ENCODE data around the gene GLO1. TPM values are rescaled to one million over a fixed set of nuclear protein-coding genes. Genes with fewer than 3 reads are reported as not detected.
A peak's percentile ranks its signal among the peaks of the same experiment; 100 is the strongest.

The GLO1 gene
- total and polyA plus RNA-seq, 9 of the 15 experiments (the other 6 are each of a cell fraction or from before 2014, with no cell fraction given) = 155 to 331 (median 203) TPM

DNA sequence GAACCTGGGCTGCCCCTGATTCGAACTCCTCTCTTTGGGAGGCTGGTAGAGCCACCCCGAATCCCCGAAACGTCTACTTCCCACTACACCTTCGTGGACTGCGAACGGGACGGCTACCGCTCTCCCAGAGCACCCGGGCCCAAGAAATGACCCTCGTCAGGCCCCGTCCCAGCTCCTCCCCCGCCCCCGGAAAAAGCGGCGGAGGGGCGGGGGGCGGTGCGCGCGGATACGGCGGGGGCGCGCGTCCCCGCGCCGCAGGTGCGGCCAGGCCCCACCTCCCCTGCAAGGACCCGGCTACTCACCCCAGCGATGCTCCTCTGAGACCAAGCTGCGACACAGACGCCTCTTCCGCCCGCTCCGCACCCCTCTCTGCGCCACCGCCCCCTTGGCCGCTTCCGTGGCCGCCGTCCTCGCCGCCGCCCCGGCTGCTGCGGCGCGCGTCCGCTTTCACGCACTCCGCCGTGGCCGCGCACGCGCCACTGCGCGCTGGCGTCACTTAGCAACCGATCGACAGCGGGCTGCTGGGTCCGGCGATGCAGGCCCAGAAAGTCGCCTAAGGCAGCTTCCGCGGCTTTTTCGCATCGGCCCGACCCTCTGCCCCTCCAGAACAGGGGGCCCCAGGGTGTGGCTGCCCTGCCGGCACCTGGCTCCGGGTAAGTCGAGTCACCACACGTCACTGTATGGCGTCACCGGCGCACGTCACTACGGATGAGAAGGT, 63.3 kb downstream of the GLO1 start, which contains the start of gene BTBD9 (continued):
- TF ChIP-seq HES1 (IDR thresholded peaks at IDR 0.05; ENCODE audit: low read depth) (no peak), JUND (IDR thresholded peaks at IDR 0.05; ENCODE audit: borderline replicate concordance, low read depth, low read length) (no peak), JUND (tag; IDR thresholded peaks at IDR 0.05; ENCODE audit: borderline replicate concordance, low read depth, low read length) (peak; percentile 11; the same call in 1 of the 3 replicates), HDAC2 (IDR thresholded peaks at IDR 0.05) (no peak), YBX1 (IDR thresholded peaks at IDR 0.05) (no peak), RAD51 (IDR thresholded peaks at IDR 0.05; ENCODE audit: borderline replicate concordance, low read depth) (no peak), ETS1 (conservative IDR thresholded peaks at IDR 0.05; ENCODE audit: control insufficient read depth, low read depth, low read length) (no peak), ELF2 (CRISPR knock-in tag; IDR thresholded peaks at IDR 0.05) (peak; percentile 43; the same call in 1 of the 2 replicates), EP300 (IDR thresholded peaks at IDR 0.05; ENCODE audit: low read length) (0 out of 2 replicates have a peak, but pooled peaks have one; percentile 2), ETV1 (tag; conservative IDR thresholded peaks at IDR 0.05; ENCODE audit: low read depth) (0 out of 2 replicates have a peak, but pooled peaks have one; percentile 19), ARID2 (IDR thresholded peaks at IDR 0.05) (no peak), COPS2 (conservative IDR thresholded peaks at IDR 0.05) (no peak), KLF1 (tag; IDR thresholded peaks at IDR 0.05) (peak; percentile 79; the same call in 1 of the 2 replicates), SMAD4 (CRISPR knock-in tag; conservative IDR thresholded peaks at IDR 0.05) (peak; percentile 75), E2F6 (IDR thresholded peaks at IDR 0.05; ENCODE audit: borderline replicate concordance in 1 of 2, extremely low read depth in 1 of 2, insufficient read depth in 1 of 2, insufficient read length in 1 of 2, low read depth in 1 of 2, low read length in 1 of 2, poor library complexity in 1 of 2, severe bottlenecking in 1 of 2) (peak in 1 of 2 experiments; percentile 20), ZNF589 (CRISPR knock-in tag; IDR thresholded peaks at IDR 0.05; ENCODE audit: low read depth) (peak; percentile 90), MAZ (CRISPR knock-in tag; conservative IDR thresholded peaks at IDR 0.05 in 1 of 2, IDR thresholded peaks at IDR 0.05 in 1 of 2) (peak; percentile 92 to 97), ZNF766 (CRISPR knock-in tag; conservative IDR thresholded peaks at IDR 0.05) (peak; percentile 91), TRIM25 (IDR thresholded peaks at IDR 0.05; ENCODE audit: borderline replicate concordance) (no peak)
- TF ChIP-seq, protein P1, sequence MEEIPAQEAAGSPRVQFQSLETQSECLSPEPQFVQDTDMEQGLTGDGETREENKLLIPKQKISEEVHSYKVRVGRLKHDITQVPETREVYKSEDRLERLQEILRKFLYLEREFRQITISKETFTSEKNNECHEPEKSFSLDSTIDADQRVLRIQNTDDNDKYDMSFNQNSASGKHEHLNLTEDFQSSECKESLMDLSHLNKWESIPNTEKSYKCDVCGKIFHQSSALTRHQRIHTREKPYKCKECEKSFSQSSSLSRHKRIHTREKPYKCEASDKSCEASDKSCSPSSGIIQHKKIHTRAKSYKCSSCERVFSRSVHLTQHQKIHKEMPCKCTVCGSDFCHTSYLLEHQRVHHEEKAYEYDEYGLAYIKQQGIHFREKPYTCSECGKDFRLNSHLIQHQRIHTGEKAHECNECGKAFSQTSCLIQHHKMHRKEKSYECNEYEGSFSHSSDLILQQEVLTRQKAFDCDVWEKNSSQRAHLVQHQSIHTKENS (CRISPR knock-in tag; IDR thresholded peaks at IDR 0.05) = no peak
